Activated naive CD4-positive, alpha-beta T cell treated with anti-CD3 and anti-CD28 coated beads, Interleukin-2, amount 50 U/mL, for 16 hours (primary cell): ENCODE data around the gene ADGRD2.

Source experiments
- DNase-seq: peaks from one replicate; pipeline ENCODE4 v3.0.0-alpha.2; 2020

Gene ADGRD2

DNA sequence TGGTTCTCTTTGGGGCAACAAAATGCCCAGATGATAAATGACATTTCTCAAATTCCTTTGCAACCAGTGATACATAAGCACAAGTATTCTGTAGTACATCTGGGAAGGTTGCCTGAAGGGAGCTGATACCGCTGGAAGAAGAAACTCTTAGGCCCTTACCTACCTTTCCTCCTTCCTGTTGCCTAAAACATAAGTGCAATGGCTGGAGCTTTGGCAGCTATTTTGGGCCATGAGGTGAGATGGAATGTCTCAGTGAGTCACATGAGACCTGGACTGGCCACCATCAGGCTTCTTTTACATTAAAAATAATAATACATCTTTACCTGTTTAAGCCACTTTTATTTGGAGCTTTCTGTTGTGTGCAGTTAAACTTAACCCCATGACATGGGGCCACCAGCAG, 11.2 kb upstream of the ADGRD2 start:
- no peak for DNase-seq

DNA sequence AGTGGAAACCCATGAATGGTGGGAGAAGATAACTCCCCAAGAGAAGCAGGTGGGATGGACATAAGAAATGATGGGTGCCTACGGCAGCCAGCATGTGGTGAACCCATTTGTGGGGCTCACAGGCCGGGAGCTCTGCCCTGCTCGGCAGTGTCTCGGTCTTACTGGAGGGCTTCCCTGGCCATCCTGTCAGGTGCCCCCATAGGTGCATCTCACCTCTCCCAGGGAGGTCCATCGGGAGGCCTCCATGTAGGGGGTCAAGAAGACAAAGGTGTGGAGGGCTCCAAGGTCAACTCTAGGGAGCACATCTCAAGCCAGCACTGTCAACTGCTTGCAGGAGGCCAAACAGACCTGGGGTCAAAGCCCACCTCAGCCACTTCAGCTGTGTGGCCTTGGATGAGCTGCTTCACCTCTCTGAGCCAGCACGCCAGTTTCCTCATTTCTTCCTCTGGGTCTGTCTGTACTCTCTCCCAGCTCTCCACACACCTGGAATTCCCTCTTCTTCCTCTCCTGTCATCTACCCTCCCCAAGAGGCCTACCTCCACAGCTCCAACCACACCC, 10.5 kb upstream of the ADGRD2 start:
- no peak for DNase-seq

DNA sequence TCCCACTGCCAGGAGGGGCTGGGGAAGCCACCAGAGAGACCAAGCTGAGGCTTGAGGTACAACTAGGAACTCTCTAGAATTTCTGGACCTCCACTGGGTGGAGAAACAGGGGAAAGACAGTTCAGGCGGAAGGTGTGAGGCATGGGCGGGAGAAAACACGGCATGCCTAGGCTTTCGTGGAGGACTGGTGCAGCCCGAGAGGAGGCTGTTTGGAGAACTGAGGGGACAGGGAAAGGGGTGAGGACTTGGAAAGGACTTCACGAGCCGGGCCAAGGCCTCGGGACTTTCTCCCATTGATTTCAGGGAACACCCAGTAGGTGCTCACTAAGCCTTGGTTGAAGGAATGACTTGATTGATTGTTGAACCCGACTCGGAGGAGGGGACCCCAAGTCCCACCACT, 9.5 kb upstream of the ADGRD2 start:
- DNase-seq = no peak

DNA sequence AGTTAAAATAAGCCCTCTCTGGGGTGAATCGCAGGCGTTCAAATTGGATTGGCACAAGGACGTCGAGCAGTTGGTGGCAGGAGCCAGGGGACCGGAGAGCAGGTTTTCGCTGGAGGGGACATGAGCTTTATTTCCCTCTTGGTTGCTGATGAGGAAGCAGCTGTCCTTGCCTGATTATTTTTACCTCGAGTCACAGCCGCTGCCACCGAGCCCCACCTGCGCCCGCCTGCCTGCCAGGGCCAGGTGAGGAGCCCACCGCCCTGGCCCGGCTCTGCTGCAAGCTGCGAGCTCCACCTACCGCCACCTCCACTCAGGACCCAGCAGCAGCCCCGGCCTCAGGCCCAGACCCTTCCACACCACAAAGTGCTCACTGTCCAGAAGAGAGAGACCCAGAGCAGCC, 9.0 kb upstream of the ADGRD2 start:
- no peak for DNase-seq

DNA sequence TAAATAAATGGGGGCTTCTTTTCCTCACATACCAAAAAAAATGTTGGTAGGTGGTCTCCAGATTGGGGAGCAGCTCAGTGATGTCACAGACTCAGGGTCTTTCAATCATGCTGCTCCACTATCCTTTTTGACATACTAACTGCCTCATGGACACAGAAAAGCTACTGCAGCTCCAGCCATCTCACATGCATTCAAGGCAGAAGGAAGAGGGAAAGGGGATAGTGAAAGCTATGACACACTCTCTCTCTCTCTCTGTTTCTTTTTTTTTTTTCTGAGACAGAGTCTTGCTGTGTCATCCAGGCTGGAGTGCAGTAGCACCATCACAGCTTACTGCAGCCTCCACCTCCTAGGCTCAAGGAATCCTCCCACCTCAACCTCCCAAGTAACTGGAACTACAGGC, 7.9 kb upstream of the ADGRD2 start:
- DNase-seq = no peak

DNA sequence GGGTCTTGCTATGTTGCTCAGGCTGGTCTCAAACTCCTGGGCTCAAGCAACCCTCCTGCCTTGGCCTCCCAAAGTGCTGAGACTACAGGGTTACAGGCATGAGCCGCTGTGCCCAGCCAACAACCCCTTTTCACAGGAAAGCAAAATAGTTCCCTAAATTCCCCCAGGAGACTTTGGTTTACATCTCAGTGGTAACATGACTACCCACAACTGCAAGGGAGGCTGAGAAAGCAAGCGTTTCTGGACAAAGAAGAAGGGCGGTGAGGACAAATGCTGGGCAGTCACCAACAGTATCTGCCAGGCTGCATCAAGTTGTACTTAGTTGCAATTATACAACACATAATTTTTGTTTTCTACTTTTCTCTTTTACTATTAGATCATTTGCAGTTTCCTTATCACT, 7.4 kb upstream of the ADGRD2 start:
- DNase-seq = no peak

DNA sequence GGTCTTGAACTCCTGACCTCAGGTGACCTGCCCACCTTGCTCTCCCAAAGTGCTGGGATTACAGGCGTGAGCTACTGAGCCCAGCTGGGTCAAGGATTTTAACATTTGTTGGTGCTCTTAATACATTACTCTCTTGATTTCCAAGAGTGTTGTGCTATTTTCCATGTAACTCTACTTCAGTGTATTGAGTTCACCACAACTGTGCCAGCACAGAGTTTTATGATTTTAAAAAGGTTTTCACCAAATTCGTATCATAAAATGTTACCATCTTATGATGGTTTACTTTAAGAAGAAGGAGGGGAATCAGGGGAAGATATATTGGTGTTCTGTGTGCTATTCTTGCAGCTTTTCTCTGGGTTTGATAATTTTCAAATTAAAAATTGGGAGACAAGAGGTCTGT, 6.6 kb upstream of the ADGRD2 start:
- DNase-seq = no peak

DNA sequence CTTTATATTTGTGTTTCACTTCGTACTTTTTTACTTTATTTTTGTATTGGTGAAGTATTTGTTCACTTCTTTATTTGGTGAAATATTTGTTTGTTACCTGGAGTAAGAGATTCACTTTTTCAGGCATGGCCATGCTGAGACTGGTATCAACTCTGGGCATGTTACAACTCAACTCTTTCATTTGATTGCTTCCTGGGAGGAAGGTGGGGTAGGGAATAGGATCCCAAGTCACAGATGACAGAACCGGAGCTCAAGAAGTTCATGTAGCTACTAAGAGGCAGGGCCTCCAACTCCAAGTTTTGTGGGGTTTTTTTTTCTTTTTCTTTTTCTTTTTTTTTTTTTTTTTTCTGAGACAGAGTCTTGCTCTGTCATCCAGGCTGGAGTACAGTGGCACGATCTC, 6.1 kb upstream of the ADGRD2 start:
- DNase-seq = no peak

DNA sequence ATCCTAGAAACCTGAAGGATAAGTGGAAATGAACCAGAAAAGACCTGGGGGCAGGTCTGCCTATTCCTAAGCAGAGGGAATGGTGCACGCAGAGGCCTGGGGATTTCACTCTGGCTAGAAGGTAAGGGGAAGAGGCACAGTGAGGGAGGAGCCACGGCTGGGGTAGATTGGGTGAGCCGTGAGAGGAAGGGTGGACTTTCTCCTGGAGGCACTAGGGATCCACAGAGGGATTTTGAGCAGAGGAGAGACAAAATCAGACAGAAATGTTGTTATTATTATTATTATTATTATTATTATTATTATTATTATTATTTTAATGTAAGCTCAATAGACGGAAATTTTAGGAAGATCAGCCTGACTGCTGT, 3.0 kb upstream of the ADGRD2 start:
- no peak for DNase-seq

DNA sequence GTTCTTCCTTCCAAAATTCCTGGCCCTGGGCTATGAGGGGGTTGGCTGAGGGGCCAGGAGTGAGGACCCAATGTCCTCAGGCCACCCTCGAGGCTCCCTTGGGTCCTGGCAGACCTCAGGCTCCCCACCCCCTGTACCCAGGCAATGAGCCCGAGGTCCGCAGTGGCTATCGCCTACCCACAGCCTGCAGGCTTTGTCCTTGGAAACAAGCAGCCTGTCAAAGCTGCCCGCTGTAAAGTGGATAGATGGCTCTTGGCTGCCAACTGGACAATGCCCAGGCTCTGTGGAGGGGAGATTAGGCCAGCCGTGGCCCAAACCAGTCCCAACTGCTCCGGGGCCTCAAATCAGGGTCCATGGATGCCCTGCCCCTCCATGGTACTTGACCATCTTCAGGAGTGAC, 2.2 kb upstream of the ADGRD2 start:
- no peak for DNase-seq

DNA sequence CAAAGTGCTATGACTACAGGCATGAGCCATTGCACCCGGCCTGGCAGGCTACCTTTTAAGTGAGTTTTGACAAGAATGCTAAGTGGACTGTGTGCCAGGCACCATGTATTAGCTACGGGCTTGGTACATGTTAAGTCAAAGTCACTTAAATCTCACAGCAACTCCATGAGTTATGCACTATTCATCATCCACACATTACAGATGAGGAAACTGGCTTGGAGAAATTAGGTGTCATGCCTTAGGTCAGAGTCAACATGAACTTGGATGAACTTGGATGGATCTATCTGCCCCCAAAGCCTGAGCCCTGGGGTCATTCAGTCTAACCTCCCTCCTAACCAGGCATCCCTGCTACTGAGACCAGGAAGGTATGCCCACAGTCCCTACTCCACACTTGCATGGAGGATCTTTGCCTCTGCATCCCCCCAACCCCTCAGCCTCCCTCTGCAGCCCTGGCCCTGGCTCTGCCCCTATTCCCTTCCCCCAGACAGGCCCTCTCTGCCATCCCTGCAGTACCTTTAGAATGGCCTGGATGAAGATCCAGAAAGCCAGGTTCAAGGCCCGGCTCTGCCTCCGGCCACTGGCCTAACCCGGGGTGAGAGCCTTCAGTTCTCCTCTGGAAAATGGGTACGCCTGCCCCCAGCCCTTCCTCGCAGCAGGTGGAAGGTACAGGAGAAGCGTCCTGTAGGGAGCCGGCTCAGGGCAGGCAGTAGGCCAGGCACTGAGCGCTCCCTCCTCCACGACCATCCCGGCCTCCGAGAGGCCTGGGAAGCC, 685 bp upstream of the ADGRD2 start:
- DNase-seq = no peak

DNA sequence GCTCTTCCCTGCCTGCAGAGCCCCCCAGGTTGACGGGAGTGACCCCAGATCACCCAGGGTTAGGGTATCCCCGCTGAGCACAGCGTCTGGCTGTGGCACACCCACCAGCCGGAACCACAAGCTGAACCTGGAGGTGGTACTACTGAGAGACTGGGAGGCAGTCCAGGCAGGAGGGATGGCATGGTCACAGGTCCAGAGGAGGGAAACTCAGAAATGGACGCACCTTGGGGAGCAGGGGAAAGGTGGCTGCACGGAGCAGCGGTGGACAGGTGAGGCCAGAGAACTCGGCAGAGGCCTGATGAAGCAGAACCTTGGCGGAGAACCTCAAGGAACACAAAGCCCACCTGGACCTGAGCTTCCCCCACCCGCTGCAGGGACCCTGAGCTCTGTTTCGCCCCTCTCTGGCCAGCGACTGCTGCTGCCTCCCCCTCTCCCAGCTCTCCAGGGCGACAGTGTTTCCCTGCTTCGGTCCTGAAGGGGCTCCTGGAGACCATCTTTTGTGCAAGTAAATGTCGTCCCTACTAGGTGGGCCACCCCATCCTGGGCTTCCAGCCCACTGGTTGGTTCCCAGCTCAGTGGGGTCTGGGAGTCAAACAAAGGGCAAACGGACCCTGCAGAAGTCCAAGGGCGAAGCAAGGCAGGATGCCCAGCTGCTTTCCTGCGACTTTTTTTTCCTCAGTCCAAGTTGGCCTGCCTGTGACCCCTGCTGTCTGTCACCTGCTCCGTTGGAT, 845 bp downstream of the ADGRD2 start:
- DNase-seq = no peak

DNA sequence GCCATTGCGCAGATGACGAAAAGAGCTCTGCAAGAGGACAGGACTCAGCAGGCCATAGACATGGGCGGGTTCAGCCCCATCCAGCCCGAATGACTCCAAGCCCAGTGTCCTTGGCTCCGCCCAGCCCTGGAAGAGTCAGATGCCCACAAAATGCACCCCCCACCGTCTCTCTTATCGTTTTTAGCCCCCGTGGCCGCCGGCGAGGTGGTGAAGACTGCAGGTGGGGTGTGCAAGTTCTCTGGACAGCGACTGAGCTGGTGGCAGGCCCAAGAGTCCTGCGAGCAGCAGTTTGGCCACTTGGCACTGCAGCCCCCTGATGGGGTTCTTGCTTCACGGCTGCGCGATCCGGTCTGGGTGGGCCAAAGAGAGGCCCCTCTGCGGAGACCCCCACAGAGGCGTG, 2.1 kb downstream of the ADGRD2 start:
- DNase-seq = no peak

DNA sequence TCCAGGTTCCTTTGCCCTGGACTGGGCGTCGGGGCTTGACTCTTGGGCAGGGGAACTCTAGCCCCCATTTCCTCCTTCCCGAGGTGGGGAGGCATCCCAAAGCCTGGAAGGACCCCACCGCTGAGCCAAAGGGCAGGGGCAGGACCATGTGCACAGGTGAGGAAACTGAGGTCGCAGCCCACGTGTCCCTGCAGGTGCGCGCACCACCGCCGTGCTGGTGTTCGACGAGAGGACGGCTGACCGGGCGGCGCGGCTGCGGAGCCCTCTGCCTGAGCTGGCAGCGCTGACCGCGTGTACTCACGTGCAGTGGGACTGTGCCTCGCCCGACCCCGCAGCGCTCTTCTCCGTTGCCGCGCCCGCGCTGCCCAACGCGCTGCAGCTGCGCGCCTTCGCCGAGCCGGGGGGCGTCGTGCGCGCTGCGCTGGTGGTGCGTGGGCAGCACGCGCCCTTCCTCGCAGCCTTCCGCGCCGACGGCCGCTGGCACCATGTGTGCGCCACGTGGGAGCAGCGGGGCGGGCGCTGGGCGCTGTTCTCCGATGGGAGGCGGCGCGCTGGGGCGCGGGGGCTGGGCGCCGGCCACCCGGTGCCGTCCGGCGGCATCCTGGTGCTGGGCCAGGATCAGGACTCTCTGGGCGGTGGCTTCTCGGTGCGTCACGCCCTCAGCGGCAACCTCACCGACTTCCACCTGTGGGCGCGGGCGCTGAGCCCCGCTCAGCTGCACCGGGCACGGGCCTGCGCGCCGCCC, 2.8 kb downstream of the ADGRD2 start:
- no peak for DNase-seq

DNA sequence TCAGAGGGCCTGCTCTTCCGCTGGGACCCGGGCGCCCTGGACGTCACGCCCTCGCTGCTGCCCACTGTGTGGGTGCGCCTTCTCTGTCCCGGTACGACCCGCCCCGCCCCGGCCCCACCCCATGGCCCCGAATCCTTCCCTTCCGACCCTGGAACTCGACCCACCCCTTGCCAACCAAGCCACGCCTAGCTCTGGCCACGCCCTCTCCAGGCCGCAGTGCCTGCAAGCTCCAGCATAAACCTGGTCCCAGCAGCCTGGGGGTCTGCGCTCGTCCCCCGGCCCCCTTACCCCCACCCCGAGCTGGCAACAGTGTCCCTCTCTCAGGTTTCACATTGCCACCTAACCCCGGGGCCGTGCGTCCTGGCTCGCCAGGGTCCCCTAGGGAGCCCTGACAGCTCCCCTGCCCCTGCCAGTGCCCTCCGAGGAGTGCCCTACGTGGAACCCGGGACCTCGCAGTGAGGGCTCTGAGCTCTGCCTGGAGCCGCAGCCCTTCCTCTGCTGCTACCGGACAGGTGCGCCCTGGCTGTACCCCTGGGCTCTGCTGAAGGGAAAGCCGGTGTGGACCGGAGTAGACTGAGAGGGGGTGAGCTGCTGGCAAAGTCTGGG, 3.4 kb downstream of the ADGRD2 start:
- DNase-seq = no peak

DNA sequence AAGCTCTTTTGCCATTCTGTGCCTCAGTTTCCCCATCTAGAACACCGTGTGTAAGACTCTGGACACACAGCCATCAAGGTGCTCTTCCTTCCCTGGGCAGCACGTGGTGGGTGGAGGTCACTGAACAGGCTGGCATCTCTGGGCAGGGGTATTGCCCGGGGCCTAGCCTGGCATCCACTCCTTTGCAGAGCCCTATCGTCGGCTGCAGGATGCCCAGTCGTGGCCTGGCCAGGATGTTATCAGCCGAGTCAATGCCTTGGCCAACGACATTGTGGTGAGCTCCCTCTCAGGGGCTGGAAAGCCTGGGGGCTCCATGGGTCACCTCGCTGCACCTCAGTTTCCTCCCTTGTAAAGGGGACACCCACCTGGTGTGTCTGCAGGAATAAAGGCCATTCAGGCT, 4.0 kb downstream of the ADGRD2 start:
- DNase-seq = no peak

DNA sequence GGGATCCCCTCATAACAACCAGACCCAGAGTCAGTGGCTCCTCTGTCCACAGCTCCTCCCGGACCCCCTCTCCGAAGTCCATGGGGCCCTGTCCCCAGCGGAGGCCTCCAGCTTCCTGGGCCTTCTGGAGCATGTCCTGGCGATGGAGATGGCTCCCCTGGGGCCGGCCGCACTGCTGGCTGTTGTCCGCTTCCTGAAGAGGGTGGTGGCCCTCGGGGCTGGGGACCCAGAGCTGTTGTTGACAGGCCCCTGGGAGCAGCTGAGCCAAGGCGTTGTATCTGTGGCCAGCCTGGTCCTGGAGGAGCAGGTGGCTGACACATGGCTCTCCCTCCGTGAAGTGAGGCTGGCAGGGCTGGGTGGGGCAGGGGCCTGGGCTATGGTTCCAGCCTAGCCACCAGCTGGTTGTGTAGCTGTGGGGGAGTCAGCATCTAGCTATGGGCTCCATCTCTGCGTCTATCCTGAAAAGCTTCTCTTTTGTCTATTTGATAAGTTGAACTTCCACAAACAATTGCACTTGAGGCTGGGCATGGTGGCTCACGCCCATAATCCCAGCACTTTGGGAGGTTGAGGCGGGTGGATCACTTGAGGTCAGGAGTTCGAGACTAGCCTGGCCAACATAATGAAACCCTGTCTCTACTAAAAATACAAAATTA, 4.7 kb downstream of the ADGRD2 start:
- no peak for DNase-seq

DNA sequence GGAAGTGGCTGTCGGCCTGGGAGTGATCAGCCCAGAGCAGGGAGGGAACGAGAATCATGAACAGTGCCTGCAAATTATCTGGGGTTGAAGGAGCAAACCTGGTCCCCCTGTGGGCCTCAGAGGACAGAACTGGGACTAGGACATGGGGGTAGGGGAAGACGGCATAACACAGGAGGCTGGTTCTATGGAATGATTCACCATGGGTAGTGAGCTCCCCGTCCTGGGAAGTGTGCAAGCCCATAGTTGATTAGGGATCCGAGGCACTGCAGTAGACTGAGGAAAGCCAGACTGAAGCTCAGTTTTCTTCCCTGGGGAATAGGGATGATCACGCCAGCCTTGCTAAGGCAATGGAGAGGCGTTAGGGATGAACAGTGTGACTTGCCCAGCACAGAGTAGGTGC, 5.6 kb downstream of the ADGRD2 start:
- DNase-seq = no peak

DNA sequence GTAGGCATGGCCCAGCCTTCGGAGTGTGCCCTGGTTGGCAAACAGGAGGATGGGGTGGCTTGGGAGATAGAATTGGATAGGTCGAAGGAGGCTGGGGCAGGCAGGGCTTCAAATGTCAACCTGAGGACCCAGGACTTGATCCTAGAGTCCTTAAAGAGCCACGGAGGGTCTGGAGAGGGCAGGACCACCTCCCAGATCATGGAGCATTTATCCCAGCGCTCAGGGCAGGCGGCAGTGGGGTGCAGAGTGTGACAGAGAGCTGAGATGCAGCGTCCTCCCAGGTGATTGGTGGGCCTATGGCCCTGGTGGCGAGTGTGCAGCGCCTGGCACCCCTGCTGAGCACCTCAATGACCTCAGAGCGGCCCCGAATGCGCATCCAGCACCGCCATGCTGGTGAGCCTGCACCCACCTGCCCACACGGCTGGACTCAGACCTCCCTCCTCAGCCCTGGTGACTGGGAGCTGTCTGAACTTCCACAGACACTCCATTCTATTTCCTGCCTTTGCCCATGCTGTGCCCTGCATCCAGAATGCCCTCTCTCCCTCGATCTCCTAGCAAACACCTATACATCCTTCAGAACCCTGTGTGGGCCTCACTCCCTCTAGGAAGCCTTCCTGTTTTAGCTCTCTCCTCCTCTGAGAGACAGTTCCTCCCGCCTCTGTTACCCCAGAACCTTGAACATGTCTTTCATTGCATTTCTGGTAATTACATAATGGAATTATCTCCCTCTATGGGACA, 6.3 kb downstream of the ADGRD2 start:
- DNase-seq = no peak

DNA sequence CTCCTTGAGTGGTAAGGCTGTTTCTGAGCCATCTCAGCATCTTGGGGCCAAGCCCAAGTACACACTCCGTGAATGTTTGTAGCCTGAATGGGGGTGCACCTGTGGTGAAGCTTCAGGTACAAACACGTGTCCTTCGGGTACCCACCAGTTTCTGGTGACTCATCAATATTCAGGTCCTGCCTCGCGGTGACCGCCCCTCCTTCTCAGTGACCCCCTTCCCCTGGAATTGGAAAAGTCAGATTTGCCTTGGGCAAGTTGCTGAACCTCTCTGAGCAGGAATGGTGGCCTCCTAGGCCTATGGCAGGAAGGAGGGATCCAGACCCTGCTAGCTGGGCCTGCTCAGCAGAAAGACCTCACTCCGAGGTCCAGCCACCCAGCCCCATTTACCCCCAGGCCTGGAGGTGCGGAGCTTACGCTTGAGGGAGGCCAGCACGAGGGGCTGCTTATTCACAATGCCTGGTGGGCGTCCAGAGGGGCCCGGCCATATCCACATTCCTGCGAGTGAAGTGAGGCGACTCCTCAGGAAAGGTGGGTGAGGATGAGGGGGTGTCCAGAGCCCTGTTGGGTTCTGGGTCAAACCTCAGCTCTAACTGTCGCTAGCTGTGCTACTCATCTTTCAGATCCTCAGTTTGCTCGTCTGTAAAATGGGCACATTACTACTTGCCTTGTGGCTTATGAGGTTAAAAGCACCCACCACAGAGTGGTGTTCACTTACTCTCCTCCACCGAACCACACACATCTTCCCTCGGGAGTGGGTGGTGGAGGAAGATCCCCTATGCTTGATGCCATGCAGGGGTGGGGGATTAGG, 7.0 kb downstream of the ADGRD2 start:
- DNase-seq = no peak

DNA sequence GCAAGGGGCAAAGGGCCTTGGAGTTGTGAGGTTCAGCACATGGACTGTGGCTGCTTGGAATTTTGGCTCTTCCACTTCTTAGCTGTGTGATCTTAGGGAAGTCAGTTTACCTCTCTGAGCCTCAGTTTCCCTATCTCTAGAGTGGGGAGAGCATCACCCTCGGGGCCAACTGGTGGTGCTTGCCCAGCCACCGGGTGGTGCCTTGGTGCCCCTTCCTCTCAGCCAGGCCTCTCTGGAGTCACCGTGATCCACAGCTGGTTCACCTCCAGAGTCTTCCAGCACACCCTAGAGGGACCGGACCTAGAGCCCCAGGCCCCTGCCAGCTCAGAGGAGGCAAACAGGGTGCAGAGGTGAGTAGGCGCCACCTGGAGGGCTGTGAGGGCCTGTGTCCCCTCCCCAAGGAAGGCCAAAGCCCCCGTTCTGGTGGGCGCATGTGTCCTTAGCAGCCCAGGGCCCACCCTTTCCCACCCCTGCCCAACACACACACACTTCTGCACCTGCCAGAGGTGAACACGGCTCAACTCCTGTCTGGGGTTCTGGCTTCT, 7.7 kb downstream of the ADGRD2 start:
- DNase-seq = no peak
